Kidney epithelial cell (primary cell): ENCODE data around the gene SPDYA. TPM values are rescaled to one million over a fixed set of nuclear protein-coding genes. Genes with fewer than 3 reads are reported as not detected.
"Not testable (repeated sequence)": the region's sequence is repeated elsewhere in the genome, so short reads cannot be mapped to it uniquely, and the experiment has no call there.

Source experiments
- DNase-seq: peaks from one replicate; pipeline ENCODE4 v3.0.0-alpha.2; 2010; ENCODE audit warnings: low read depth
- H3K27me3 ChIP-seq: 2 replicates; pipeline ENCODE4 v1.6.0; 2011; ENCODE audit warnings: low read length; ENCODE audit not compliant: control insufficient read depth, insufficient read depth
- H3K36me3 ChIP-seq: 2 replicates; pipeline ENCODE4 v1.5.1; 2011; ENCODE audit warnings: low read length; ENCODE audit not compliant: control insufficient read depth, insufficient read depth
- H3K4me3 ChIP-seq: 2 replicates; pipeline ENCODE4 v1.5.1; 2011; ENCODE audit warnings: low read depth, mild to moderate bottlenecking, control low read depth, low read length
- CTCF ChIP-seq: IDR thresholded peaks from 2 replicates; pipeline ENCODE4 v1.5.1; 2011; ENCODE audit warnings: mild to moderate bottlenecking, moderate library complexity, low read length, control low read depth, inconsistent platforms; ENCODE audit not compliant: insufficient read depth, poor library complexity, severe bottlenecking
- total RNA-seq: library from RNA; depleted of rRNA; stranded (reverse); fragments of >200 nt; gene quantifications from 2 replicates; pipeline ENCODE4 v1.2.3, GENCODE V29; 2015

The SPDYA gene
- total RNA-seq, 1 donor from 2014 or later: not detected

- TF ChIP-seq CTCF: no peak
- no peaks in the 10 kb centered on the region for H3K27me3 ChIP-seq
- no peaks in the 10 kb centered on the region for H3K36me3 ChIP-seq
- no peak for DNase-seq
- no peak overlapping the region for H3K4me3 ChIP-seq
Observed at GRCh38 chr2:28780496-28780895, 30.1 kb upstream of the SPDYA start.

GRCh38 chr2:28782423-28782822 lies 28.2 kb upstream of the SPDYA start:
- Histone ChIP-seq H3K27me3 (no peaks in the 10 kb centered on the region), H3K4me3 (no peak overlapping the region), H3K36me3 (no peaks in the 10 kb centered on the region)
- TF ChIP-seq CTCF: no peak
- DNase-seq: no peak

- H3K36me3 ChIP-seq, H3K27me3 ChIP-seq, DNase-seq, H3K4me3 ChIP-seq: not testable (repeated sequence)
Observed at GRCh38 chr2:28784570-28784969, 26.1 kb upstream of the SPDYA start.

GRCh38 chr2:28796620-28797019 lies 14.0 kb upstream of the SPDYA start:
- no peak for TF ChIP-seq CTCF
- H3K27me3 ChIP-seq: no peaks in the 10 kb centered on the region
- no peak for DNase-seq
- H3K4me3 ChIP-seq: no peak overlapping the region
- no peaks in the 10 kb centered on the region for H3K36me3 ChIP-seq

- TF ChIP-seq CTCF: no peak
- Histone ChIP-seq H3K36me3 (no peaks in the 10 kb centered on the region), H3K4me3 (no peak overlapping the region), H3K27me3 (no peaks in the 10 kb centered on the region)
- no peak for DNase-seq
Observed at GRCh38 chr2:28801726-28802125, 8.9 kb upstream of the SPDYA start.

GRCh38 chr2:28802975-28803429 lies 7.6 kb upstream of the SPDYA start:
- H3K27me3 ChIP-seq: no peaks in the 10 kb centered on the region
- no peak for DNase-seq
- no peak overlapping the region for H3K4me3 ChIP-seq
- TF ChIP-seq CTCF: no peak
- no peaks in the 10 kb centered on the region for H3K36me3 ChIP-seq
